GM18868 (cell line): ENCODE measurements around the gene ADAM22.
"Not testable (repeated sequence)": the region's sequence is repeated elsewhere in the genome, so short reads cannot be mapped to it uniquely, and the experiment has no call there.

Experiments
- ATAC-seq: cut with Tn5 transposase; IDR thresholded peaks from one replicate; pipeline ENCODE4 v1.9.1; 2021; ENCODE audit warnings: mild to moderate bottlenecking, moderate library complexity; ENCODE audit not compliant: unreplicated experiment

The ADAM22 gene

DNA sequence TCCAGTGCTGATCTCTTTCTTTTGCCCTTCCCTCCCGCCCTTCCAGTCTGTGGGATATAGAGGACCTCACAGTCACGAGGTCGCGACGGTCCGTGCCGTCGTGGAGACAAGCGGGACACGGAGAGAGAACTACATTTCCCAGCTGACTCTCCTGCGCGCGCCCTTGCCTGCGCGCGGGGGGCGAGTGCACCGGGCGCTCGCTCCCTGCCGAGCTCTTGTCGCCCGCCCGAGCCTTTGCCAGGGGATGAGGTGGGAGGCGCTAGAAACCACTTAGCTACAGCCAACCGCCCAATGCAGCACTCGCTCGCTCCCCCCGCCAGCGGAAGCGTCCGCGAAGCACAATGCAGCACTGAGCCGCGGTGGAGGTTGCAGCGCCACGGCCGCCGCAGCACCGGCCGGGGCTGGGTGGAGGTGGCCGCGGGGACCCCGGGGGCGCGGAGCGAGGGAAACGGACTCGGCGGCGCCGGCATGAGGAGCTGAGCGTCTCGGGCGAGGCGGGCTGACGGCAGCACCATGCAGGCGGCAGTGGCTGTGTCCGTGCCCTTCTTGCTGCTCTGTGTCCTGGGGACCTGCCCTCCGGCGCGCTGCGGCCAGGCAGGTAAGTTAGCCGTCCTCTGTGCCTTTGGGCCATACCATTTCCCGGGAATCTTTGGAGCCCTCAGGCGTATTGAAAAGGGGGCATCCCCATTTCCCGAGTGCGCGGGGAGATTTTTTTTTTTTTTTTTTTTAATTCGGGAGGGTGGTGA is at the start of gene ADAM22:
ADAM22 (plus strand) TSS at position 299 of the 746 bp plus-strand sequence; CDS start at position 514, 215 bp downstream.
- ATAC-seq = peak; percentile 97

- ATAC-seq = no peak
Measured at GRCh38 chr7:87885018-87885417, 49.0 kb upstream of the ADAM22 start.

- ATAC-seq = no peak
Measured at GRCh38 chr7:87886875-87887274, 47.2 kb upstream of the ADAM22 start.

- no peak for ATAC-seq
Measured at GRCh38 chr7:87895363-87895762, 38.7 kb upstream of the ADAM22 start.

DNA sequence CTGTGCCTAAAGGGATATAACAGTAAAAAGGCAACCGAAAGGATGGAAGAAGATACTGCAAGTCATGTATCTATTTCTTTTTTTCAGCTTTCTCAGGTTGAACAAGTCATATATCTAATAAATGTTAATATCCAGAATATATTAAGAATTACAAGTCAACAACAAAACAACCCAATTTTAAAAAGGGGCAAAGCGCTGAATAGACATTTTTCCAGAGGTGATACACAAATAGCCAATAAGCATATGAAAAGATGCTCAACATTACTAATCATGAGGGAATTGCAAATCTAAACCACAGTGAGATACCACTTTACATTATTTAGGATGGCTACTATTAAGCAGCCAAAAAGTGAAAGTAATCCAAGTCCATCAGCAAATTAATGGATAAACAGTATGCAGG is 34.8 kb upstream of the ADAM22 start:
- no peak for ATAC-seq

DNA sequence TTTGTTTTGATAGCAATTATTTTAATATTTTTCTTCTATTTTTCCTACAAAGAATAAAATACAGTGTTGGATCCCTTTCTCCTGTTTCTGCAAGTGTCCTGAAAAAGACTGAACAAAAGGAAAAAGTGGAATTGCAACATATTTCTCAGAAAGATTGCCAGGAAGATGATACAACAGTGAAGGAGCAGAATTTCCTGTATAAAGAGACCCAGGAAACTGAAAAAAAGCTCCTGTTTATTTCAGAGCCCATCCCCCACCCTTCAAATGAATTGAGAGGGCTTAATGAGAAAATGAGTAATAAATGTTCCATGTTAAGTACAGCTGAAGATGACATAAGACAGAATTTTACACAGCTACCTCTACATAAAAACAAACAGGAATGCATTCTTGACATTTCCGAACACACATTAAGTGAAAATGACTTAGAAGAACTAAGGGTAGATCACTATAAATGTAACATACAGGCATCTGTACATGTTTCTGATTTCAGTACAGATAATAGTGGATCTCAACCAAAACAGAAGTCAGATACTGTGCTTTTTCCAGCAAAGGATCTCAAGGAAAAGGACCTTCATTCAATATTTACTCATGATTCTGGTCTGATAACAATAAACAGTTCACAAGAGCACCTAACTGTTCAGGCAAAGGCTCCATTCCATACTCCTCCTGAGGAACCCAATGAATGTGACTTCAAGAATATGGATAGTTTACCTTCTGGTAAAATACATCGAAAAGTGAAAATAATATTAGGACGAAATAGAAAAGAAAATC is 26.7 kb upstream of the ADAM22 start:
- not testable (repeated sequence) for ATAC-seq

DNA sequence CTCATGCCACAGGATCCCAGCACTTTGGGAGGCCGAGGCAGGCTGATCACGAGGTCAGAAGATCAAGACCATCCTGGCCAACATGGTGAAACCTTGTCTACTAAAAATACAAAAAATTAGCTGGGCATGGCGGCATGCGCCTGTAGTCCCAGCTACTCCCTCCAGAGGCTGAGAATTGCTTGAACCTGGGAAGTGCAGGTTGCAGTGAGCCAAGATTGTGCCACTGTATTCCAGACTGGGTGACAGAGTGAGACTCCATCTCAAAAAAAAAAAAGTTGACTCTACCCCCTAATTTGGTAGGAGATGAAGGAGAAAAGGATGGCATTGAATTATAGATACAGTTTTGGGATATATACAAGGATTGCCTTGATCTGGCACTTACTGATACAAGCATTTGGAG is 25.2 kb upstream of the ADAM22 start:
- not testable (repeated sequence) for ATAC-seq

DNA sequence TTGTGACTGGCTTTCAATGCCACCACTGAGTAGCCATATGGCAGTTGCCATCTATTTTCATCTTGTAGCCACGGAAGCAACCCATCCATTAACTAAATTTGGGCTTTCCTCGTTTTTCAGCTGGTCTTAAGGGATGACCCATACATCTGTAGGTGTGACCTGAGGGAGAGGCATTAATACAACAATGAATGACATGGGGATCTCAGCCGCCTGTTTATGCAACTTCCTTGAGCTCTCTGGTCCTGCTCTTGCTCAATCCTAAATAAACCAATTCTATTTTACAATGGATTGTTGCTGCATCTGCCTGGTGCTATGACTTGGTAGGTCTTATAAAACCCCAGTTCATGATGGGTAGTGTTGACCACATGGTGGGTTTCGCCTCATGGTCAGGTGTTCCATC is 21.9 kb upstream of the ADAM22 start:
- no peak for ATAC-seq

DNA sequence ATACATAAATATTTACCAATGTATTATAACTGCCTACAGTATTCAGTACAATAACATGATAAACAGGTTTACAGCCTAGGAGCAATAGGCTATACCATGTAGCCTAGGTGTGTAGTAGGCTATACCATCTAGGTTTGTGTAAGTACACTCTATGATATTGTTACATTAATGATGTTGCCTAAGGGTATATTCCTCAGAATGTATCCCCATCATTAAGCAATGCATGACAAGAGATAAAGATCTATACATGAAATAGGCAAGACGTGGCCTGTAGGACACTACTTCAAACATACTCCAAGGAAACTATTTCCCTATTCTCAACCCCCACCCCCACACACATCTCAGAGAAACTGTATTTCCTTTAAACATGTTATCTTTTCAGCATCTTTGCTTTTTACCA is 15.3 kb upstream of the ADAM22 start:
- ATAC-seq = no peak

GRCh38 chr7:87919875-87920274 is 14.2 kb upstream of the ADAM22 start:
- ATAC-seq = no peak

DNA sequence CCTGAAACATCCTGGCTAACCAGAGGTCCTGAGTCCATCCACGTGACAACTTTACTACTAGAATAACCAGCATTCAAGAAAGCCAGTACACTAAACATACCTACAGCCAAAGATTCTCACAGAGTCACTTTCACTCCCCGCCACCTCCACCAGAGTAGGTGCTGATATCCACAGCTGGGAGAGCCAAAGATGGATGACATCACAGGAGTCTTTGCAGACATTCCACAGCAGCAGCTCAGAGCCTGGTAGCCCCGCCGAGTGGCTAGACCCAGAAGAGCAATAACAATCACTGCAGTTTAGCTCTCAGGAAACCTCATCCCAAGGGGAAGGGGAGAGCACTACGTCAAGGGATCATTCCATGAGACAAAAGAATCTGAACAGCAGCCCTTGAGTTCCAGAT is 13.5 kb upstream of the ADAM22 start:
- no peak for ATAC-seq

GRCh38 chr7:87922759-87923395 is 11.2 kb upstream of the ADAM22 start:
- not testable (repeated sequence) for ATAC-seq

GRCh38 chr7:87926581-87927461 is 7.2 kb upstream of the ADAM22 start:
- peak; percentile 98 for ATAC-seq

GRCh38 chr7:87933605-87933952 is 472 bp upstream of the ADAM22 start:
- ATAC-seq = no peak

- ATAC-seq = no peak
Measured at GRCh38 chr7:87934699-87935383, 790 bp downstream of the ADAM22 start.

- no peak for ATAC-seq
Measured at GRCh38 chr7:87935384-87935706, 1.3 kb downstream of the ADAM22 start.

GRCh38 chr7:87941138-87941537 is 7.1 kb downstream of the ADAM22 start:
- no peak for ATAC-seq

- ATAC-seq = no peak
Measured at GRCh38 chr7:87944547-87944946, 10.5 kb downstream of the ADAM22 start.

DNA sequence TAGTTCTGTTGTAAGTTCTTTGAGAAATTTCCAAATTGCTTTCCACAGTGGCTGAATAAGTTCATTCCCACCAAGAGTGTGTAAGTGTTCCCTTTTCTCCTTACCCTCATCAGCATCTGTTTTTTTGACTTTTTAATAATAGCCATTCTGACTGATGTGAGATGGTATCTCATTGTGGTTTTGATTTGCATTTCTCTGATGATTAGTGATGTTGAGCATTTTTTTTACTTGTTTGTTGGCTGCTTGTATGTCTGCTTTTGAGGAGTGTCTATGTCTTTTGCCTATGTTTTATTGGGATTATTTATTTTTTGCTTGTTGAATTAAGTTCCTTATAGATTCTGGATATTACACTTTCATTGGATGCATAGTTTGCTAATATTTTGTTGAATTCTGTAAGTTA is 11.9 kb downstream of the ADAM22 start:
- ATAC-seq = not testable (repeated sequence)

- ATAC-seq = no peak
Measured at GRCh38 chr7:87948371-87948770, 14.3 kb downstream of the ADAM22 start.
